NB4 (cell line): Measurements from ENCODE around the gene GMPR.

Source experiments
- CTCF ChIP-seq: IDR thresholded peaks from one replicate; pipeline ENCODE4 v1.5.1; 2012; ENCODE audit warnings: low read depth, low read length
- MAX ChIP-seq: IDR thresholded peaks from 2 replicates; pipeline ENCODE4 v1.6.1; 2011; ENCODE audit warnings: low read depth, low read length
- POLR2A ChIP-seq: IDR thresholded peaks from 2 replicates; pipeline ENCODE4 v1.6.1; 2011; ENCODE audit warnings: mild to moderate bottlenecking; ENCODE audit not compliant: insufficient read length; ENCODE audit errors: extremely low read depth

DNA sequence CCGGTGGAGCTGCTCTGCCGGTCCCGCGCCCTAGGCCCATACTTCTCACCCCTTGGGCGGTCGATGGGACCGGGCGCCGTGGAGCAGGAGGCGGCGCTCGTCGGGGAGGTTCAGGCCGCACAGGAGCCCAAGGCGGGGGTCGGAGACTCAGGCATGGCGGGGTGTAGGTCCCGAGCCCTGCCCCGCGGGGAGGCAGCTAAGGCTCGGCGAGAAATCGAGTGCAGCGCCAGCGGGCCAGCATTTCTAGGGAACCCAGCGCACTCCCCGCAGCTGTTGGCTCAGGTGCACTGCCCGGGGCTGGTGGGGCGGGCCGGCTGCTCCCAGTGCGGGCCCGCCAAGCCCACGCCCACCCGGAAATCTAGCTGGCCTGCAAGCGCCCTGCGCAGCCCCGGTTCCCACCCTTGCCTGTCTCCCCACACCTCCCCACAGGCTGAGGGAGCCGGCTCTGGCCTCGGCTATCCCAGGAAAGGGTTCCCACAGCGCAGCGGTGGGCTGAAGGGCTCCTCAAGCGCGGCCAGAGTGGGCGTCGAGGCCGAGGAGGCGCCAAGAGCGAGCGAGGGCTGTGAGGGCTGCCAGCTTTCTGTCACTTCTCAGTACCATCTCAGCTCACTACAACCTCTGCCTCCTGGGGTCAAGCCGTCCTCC lies 40.2 kb upstream of the GMPR start:
- TF ChIP-seq CTCF (no peak), POLR2A (no peak), MAX (no peak)
